ENCODE results near the gene GADD45A. TPM values are rescaled to one million over a fixed set of nuclear protein-coding genes. Genes with fewer than 3 reads are reported as not detected.

Gene GADD45A
- polyA plus RNA-seq, 2 of the 4 experiments (the other 2 are of a cell fraction): 36.0 to 44.7 TPM

- Histone ChIP-seq H3K9me3 (no peaks in the 10 kb centered on the region), H3K4me1 (peaks cover 29% of the 10 kb centered on the region), H3K4me2 (peak overlapping the region; percentile 93), H3K27ac (peak overlapping the region; percentile 62 to 87), H3K4me3 (no peak overlapping the region)
- ChIA-PET POLR2A (interaction anchor here (5.5 kb wide), 1 partner anchor 111 kb away, joined by 93 read pairs; no protein-coding TSS in a partner anchor), CTCF (interaction anchor here (0.7 to 4.7 kb wide), 3 partner anchors 18 to 147 kb away, joined by 3 to 46 read pairs (median 6); no protein-coding TSS in a partner anchor)
- FAIRE-seq (no peak), ATAC-seq (no peak), DNase-seq (ENCODE audit: low read depth in 1 of 2, low spot score in 1 of 2) (peak in 1 of 2 experiments; percentile 45)
- 7% methylated on average over 3 of the region's 3 CpGs for WGBS (ENCODE audit: missing lambda C conversion rate)
- TF ChIP-seq CEBPB (IDR thresholded peaks at IDR 0.05) (peak in 1 of 2 experiments; percentile 64; a peak in 1 of 4 replicates), JUN (IDR thresholded peaks at IDR 0.05) (no peak), POLR2AphosphoS2 (conservative IDR thresholded peaks at IDR 0.05; ENCODE audit: low read length) (no peak), RAD21 (conservative IDR thresholded peaks at IDR 0.05 in 1 of 2, IDR thresholded peaks at IDR 0.05 in 1 of 2) (no peak), ZSCAN20 (CRISPR knock-in tag; IDR thresholded peaks at IDR 0.05) (no peak), CHD2 (IDR thresholded peaks at IDR 0.05; ENCODE audit: low read length, partially characterized antibody) (no peak), EHMT2 (IDR thresholded peaks at IDR 0.05; ENCODE audit: low read depth) (no peak), USF2 (IDR thresholded peaks at IDR 0.05) (no peak), CTCF (IDR thresholded peaks at IDR 0.05) (no peak), HOXB5 (CRISPR knock-in tag; IDR thresholded peaks at IDR 0.05) (no peak), SMC3 (IDR thresholded peaks at IDR 0.05) (no peak), GATA3 (IDR thresholded peaks at IDR 0.05; ENCODE audit: borderline replicate concordance) (peak; percentile 51; the same call in 1 of the 2 replicates), KDM1A (IDR thresholded peaks at IDR 0.05; ENCODE audit: low read depth) (no peak), KDM5A (IDR thresholded peaks at IDR 0.05) (no peak), HDAC2 (IDR thresholded peaks at IDR 0.05) (no peak), CHD4 (IDR thresholded peaks at IDR 0.05; ENCODE audit: borderline replicate concordance) (no peak), REST (IDR thresholded peaks at IDR 0.05) (no peak), RNF2 (IDR thresholded peaks at IDR 0.05; ENCODE audit: borderline replicate concordance, low read depth) (no peak), ZFP36 (IDR thresholded peaks at IDR 0.05; ENCODE audit: borderline replicate concordance, partially characterized antibody) (no peak), CBX8 (IDR thresholded peaks at IDR 0.05) (no peak), FOSL2 (IDR thresholded peaks at IDR 0.05) (0 out of 2 replicates have a peak, but pooled peaks have one; percentile 18), FOSL2 (CRISPR knock-in tag; IDR thresholded peaks at IDR 0.05) (peak; percentile 68), POLR2A (IDR thresholded peaks at IDR 0.05; ENCODE audit: low read length) (no peak), MYC (IDR thresholded peaks at IDR 0.05; ENCODE audit: borderline replicate concordance, low read length) (no peak), MAFK (IDR thresholded peaks at IDR 0.05; ENCODE audit: partially characterized antibody) (no peak), ELK1 (IDR thresholded peaks at IDR 0.05; ENCODE audit: low read depth, low read length) (no peak), RARB (CRISPR knock-in tag; IDR thresholded peaks at IDR 0.05) (no peak), HES2 (IDR thresholded peaks at IDR 0.05) (no peak), FOXS1 (CRISPR knock-in tag; IDR thresholded peaks at IDR 0.05) (no peak), MAZ (IDR thresholded peaks at IDR 0.05; ENCODE audit: borderline replicate concordance, low read depth, low read length) (no peak), HMGXB4 (CRISPR knock-in tag; IDR thresholded peaks at IDR 0.05; ENCODE audit: borderline replicate concordance) (no peak), EP300 (IDR thresholded peaks at IDR 0.05) (peak in 1 of 2 experiments; percentile 21; a peak in 1 of 5 replicates), RFX5 (IDR thresholded peaks at IDR 0.05) (no peak)
Measured at GRCh38 chr1:67682659-67683197, 2.3 kb upstream of the GADD45A start.

All from A549 (cell line).